Mucosa of descending colon (tissue), 3 donors: ENCODE results near the gene COL24A1. TPM values are rescaled to one million over a fixed set of nuclear protein-coding genes. Genes with fewer than 3 reads are reported as not detected.

Experiments
- ATAC-seq: fragments of 200-7000 bp; cut with Tn5 transposase; one replicate; pipeline ENCODE4 v1.9.1; 2020; ENCODE audit warnings: mild to moderate bottlenecking, moderate library complexity
- DNase-seq, 3 donors: peaks; one replicate each; pipeline ENCODE4 v3.0.0-alpha.2; 2020
- H3K36me3 ChIP-seq: fragments of 200-600 bp; one replicate; pipeline ENCODE4 v1.8.0; 2021; ENCODE audit warnings: low read depth, mild to moderate bottlenecking
- H3K4me1 ChIP-seq: fragments of 200-600 bp; one replicate; pipeline ENCODE4 v1.8.0; 2021; ENCODE audit warnings: low read depth, mild to moderate bottlenecking
- H3K4me3 ChIP-seq: fragments of 200-600 bp; one replicate; pipeline ENCODE4 v1.8.0; 2021; ENCODE audit warnings: mild to moderate bottlenecking
- H3K9me3 ChIP-seq: fragments of 200-600 bp; one replicate; pipeline ENCODE4 v1.8.0; 2021; ENCODE audit warnings: mild to moderate bottlenecking
- CTCF ChIP-seq: fragments of 200-600 bp; IDR thresholded peaks from one replicate; pipeline ENCODE4 v1.8.0; 2022; ENCODE audit warnings: antibody characterized with exemption, mild to moderate bottlenecking
- intact Hi-C, 2 donors: fragments of 100-400 bp; cut with DNase I in 1 of 2; cut with micrococcal nuclease in 1 of 2; formaldehyde crosslinking; loops; one replicate each; pipeline versions ENCODE4 v1.11.0 to v1.11.1; 2022; cut with DNase I, micrococcal nuclease
- total RNA-seq, 3 donors: library from RNA; stranded (reverse); fragmentation: NEBNext Ultra II Directional in 2 of 3; extraction: Animal tissue kit (Norgen Biotek cat#: 25700) in 2 of 3; gene quantifications; one replicate each; pipeline versions ENCODE4 v1.2.1 to v1.2.4, GENCODE V29; 2021 to 2023
- donor health status: DM: no; HTN: no; CAD: no; lungs with moderate emphysema.
- donor health status: DM: no; HTN: no; CAD: no.
- donor health status: DM: no; HTN: yes; CAD: no.

Gene COL24A1
- total RNA-seq, 3 donors from 2014 or later, result 0.41 to 6.2 (median 1.1) TPM

GRCh38 chr1:86110451-86111129 lies 46.0 kb downstream of the COL24A1 start:
- no peaks in the 10 kb centered on the region for H3K4me1 ChIP-seq
- no peak overlapping the region for H3K4me3 ChIP-seq
- H3K9me3 ChIP-seq, result no peaks in the 10 kb centered on the region
- ATAC-seq, result no peak
- intact Hi-C loops, result no loop called here
- no peaks in the 10 kb centered on the region for H3K36me3 ChIP-seq
- DNase-seq, result peak in 2 of 3 donors; percentile 5 to 36
- no peak for TF ChIP-seq CTCF

- intact Hi-C loops, result no loop called here
- ATAC-seq, result peak; percentile 20
Observed at GRCh38 chr1:86105533-86105866, 51.1 kb downstream of the COL24A1 start.

DNA sequence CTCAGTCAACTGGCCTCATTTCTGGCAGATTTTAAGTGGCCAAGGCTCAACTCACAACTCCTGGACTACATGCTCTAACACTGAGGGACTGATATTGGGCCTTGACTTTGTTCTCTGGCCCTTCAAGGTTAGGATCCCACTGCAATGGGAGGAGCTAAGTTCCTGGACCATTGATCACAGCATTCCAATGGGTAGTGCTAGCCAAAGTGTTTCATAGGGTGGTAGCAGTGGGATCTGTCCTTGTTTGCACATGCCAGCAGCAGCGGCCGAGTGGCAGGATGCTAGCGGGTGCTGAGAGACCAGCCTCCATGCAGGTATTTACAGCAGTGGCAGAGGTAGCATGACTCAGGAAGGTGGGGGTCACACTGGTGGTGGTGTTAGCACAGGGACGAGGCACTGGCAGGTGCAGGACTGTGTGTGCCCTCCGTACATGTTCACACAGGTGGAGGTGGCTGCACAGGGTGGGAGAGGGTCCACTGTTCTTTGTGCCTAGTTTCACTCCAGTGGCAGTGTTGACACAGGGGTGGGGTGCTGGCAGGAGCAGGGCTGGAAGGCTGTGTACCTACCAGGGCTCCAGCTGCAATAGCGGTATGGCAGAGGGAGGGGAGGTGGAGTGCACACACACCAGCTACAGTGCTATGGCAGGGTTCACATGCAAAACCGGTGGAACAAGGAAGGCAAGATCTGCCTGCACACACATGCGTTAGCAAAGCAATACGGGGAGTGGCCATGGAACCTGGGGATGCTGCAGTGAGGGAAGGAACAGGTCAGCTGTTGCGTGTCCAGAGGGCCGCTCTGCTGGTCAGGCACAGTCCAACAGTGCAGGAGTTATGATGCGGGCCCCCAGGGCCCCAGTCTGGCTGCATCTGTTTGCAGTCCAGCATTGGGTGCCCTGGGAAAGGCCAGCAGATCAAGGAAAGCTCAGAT lies 51.7 kb downstream of the COL24A1 start:
- Histone ChIP-seq H3K4me1 (no peaks in the 10 kb centered on the region), H3K9me3 (no peaks in the 10 kb centered on the region), H3K4me3 (no peak overlapping the region), H3K36me3 (no peaks in the 10 kb centered on the region)
- TF ChIP-seq CTCF, result no peak
- peak; percentile 36 to 69 (median 40) for DNase-seq
- ATAC-seq, result peak; percentile 80
- intact Hi-C loops, result no loop called here

More at GRCh38 chr1:86105533-86105866, 51.1 kb downstream of the COL24A1 start:
- no peak for TF ChIP-seq CTCF
- Histone ChIP-seq H3K4me1 (no peaks in the 10 kb centered on the region), H3K4me3 (no peak overlapping the region), H3K36me3 (no peaks in the 10 kb centered on the region), H3K9me3 (no peaks in the 10 kb centered on the region)
- DNase-seq, result no peak

GRCh38 chr1:86101616-86102015 lies 55.0 kb downstream of the COL24A1 start:
- TF ChIP-seq CTCF, result no peak
- Histone ChIP-seq H3K36me3 (no peaks in the 10 kb centered on the region), H3K4me3 (no peak overlapping the region), H3K9me3 (no peaks in the 10 kb centered on the region), H3K4me1 (no peaks in the 10 kb centered on the region)
- intact Hi-C loops, result no loop called here
- no peak for DNase-seq
- ATAC-seq, result no peak

GRCh38 chr1:86100401-86100800 lies 56.2 kb downstream of the COL24A1 start:
- H3K4me1 ChIP-seq, result no peaks in the 10 kb centered on the region
- no peaks in the 10 kb centered on the region for H3K36me3 ChIP-seq
- H3K4me3 ChIP-seq, result no peak overlapping the region
- ATAC-seq, result no peak
- no peak for DNase-seq
- intact Hi-C loops, result no loop called here
- no peak for TF ChIP-seq CTCF
- no peaks in the 10 kb centered on the region for H3K9me3 ChIP-seq
